CD14-positive monocyte (primary cell): Measurements from ENCODE around the gene FLAD1. TPM values are rescaled to one million over a fixed set of nuclear protein-coding genes. Genes with fewer than 3 reads are reported as not detected.

Source experiments
- DNase-seq, 3 donors: peaks; one replicate each; pipeline ENCODE4 v3.0.0-alpha.2; 2011 to 2022
- H2AFZ ChIP-seq: 2 replicates; pipeline ENCODE4 v1.6.0; 2012; ENCODE audit warnings: mild to moderate bottlenecking, low read depth, low read length, inconsistent platforms; ENCODE audit not compliant: insufficient read depth, poor library complexity, severe bottlenecking
- H3K27ac ChIP-seq, 2 donors: 1 replicate in 1 of 2; 2 replicates in 1 of 2; pipeline ENCODE4 v1.5.1; 2012 to 2013; ENCODE audit warnings: low read length in 2 of 2, control low read depth in 1 of 2, inconsistent platforms in 1 of 2, low read depth in 1 of 2, mild to moderate bottlenecking in 1 of 2
- H3K27me3 ChIP-seq, 2 donors: one replicate each; pipeline versions ENCODE4 v1.6.0 to v1.6.1; 2011 to 2013; ENCODE audit warnings: low read length in 2 of 2; ENCODE audit not compliant: control insufficient read depth in 2 of 2, insufficient read depth in 2 of 2
- H3K36me3 ChIP-seq, 2 donors: replicated peaks in 1 of 2; 1 replicate in 1 of 2; 2 replicates in 1 of 2; pipeline versions ENCODE4 v1.5.1 to v1.6.1; 2012 to 2013; ENCODE audit warnings: low read length in 2 of 2, control low read depth in 1 of 2, inconsistent platforms in 1 of 2, mild to moderate bottlenecking in 1 of 2; ENCODE audit not compliant: insufficient read depth in 2 of 2, control insufficient read depth in 1 of 2
- H3K4me1 ChIP-seq, 2 donors: 1 replicate in 1 of 2; 2 replicates in 1 of 2; pipeline versions ENCODE4 v1.5.1 to v1.6.1; 2012 to 2013; ENCODE audit warnings: low read length in 2 of 2, control low read depth in 1 of 2, inconsistent platforms in 1 of 2, mild to moderate bottlenecking in 1 of 2, moderate library complexity in 1 of 2; ENCODE audit not compliant: insufficient read depth in 2 of 2, control insufficient read depth in 1 of 2
- H3K4me2 ChIP-seq: replicated peaks from 2 replicates; pipeline ENCODE3; 2012; ENCODE audit warnings: low read length, moderate library complexity, mild to moderate bottlenecking; ENCODE audit not compliant: poor library complexity, severe bottlenecking; ENCODE audit errors: extremely low read depth
- H3K4me3 ChIP-seq, 3 experiments: fragments of 200-600 bp in 1 of 3; sonication (generic) in 1 of 3; replicated peaks in 1 of 3; 1 replicate in 2 of 3; 2 replicates in 1 of 3; pipeline ENCODE4 v1.5.1; 2011 to 2013; ENCODE audit warnings: low read length in 3 of 3, mild to moderate bottlenecking in 3 of 3, control low read depth in 2 of 3, low read depth in 2 of 3, inconsistent platforms in 1 of 3, moderate library complexity in 1 of 3
- H3K79me2 ChIP-seq: 2 replicates; pipeline ENCODE4 v1.6.0; 2012; ENCODE audit warnings: mild to moderate bottlenecking, control low read depth, inconsistent platforms, low read length, moderate library complexity; ENCODE audit not compliant: insufficient read depth
- H3K9ac ChIP-seq: 2 replicates; pipeline ENCODE4 v1.6.0; 2017; ENCODE audit warnings: low read length, mild to moderate bottlenecking; ENCODE audit not compliant: insufficient read depth, poor library complexity, severe bottlenecking
- H3K9me3 ChIP-seq, 2 donors: replicated peaks in 1 of 2; 1 replicate in 1 of 2; 2 replicates in 1 of 2; pipeline versions ENCODE4 v1.5.1 to v1.6.1; 2012 to 2013; ENCODE audit warnings: low read length in 2 of 2, control low read depth in 1 of 2; ENCODE audit not compliant: control insufficient read depth in 1 of 2, insufficient read depth in 1 of 2
- H4K20me1 ChIP-seq: 2 replicates; pipeline ENCODE4 v1.6.0; 2012; ENCODE audit warnings: mild to moderate bottlenecking, low read length, control low read depth, moderate library complexity; ENCODE audit not compliant: insufficient read depth
- H3K27ac Mint-ChIP-seq, 7 donors: one replicate each; pipeline ENCODE4 v1.8.0; 2020; ENCODE audit warnings: mild to moderate bottlenecking in 7 of 7, mixed read lengths in 7 of 7, moderate library complexity in 6 of 7, inconsistent platforms in 2 of 7
- H3K27me3 Mint-ChIP-seq, 3 donors: one replicate each; pipeline ENCODE4 v1.8.0; 2021 to 2022; ENCODE audit warnings: low read depth in 3 of 3, mild to moderate bottlenecking in 3 of 3, mixed read lengths in 3 of 3, moderate library complexity in 3 of 3, inconsistent platforms in 1 of 3
- H3K36me3 Mint-ChIP-seq, 2 donors: one replicate each; pipeline ENCODE4 v1.8.0; 2020; ENCODE audit warnings: mixed read lengths in 2 of 2, inconsistent platforms in 1 of 2, mild to moderate bottlenecking in 1 of 2
- H3K4me1 Mint-ChIP-seq: one replicate; pipeline ENCODE4 v1.8.0; 2020; ENCODE audit warnings: mild to moderate bottlenecking, mixed read lengths
- H3K4me3 Mint-ChIP-seq, 2 donors: one replicate each; pipeline ENCODE4 v1.8.0; 2020; ENCODE audit warnings: mild to moderate bottlenecking in 2 of 2, mixed read lengths in 2 of 2, moderate library complexity in 1 of 2
- H3K9me3 Mint-ChIP-seq, 7 donors: one replicate each; pipeline ENCODE4 v1.8.0; 2020 to 2022; ENCODE audit warnings: mixed read lengths in 7 of 7, mild to moderate bottlenecking in 6 of 7, moderate library complexity in 6 of 7, inconsistent platforms in 2 of 7
- CTCF ChIP-seq: fragments of 200-600 bp; IDR thresholded peaks from one replicate; pipeline ENCODE4 v1.8.0; 2022; ENCODE audit warnings: antibody characterized with exemption, mild to moderate bottlenecking
- WGBS: methylation state at CpG from one replicate; pipeline ENCODE4 v1.1.5; 2013; ENCODE audit warnings: missing lambda C conversion rate; ENCODE audit not compliant: insufficient coverage; 5-methylcytosine and 5-hydroxymethylcytosine counted together
- intact Hi-C, 2 donors: fragments of 100-400 bp; cut with micrococcal nuclease; formaldehyde crosslinking; loops; one replicate each; pipeline versions ENCODE4 v1.15.0 to v1.15.1; 2023
- polyA plus RNA-seq, 3 donors: library from polyadenylated mRNA; depleted of rRNA in 1 of 3; unstranded in 2 of 3; stranded (reverse) in 1 of 3; fragments of 300-500 nt in 2 of 3; fragments of >200 nt in 1 of 3; fragmentation: Illumina TruSeq in 2 of 3; gene quantifications; 1 replicate in 2 of 3; 2 replicates in 1 of 3; pipeline ENCODE4 v1.2.3, GENCODE V29; 2012 to 2021

FLAD1 gene
- polyA plus RNA-seq, 3 donors = 31.5 to 41.6 (median 35.1) TPM

- Histone ChIP-seq H3K4me2 (no peak overlapping the region), H2AFZ (no peak overlapping the region), H3K4me1 (peaks cover 29 to 45% of the 10 kb centered on the region in 2 donors), H3K79me2 (peaks cover 31% of the 10 kb centered on the region), H3K27ac (no peak overlapping the region), H3K36me3 (peaks cover 23 to 34% of the 10 kb centered on the region in 2 donors), H4K20me1 (peaks cover 36% of the 10 kb centered on the region), H3K9ac (no peak overlapping the region), H3K9me3 (no peaks in the 10 kb centered on the region), H3K4me3 (no peak overlapping the region), H3K27me3 (no peaks in the 10 kb centered on the region)
- peaks cover 0 to 5% (median 1%) of the 10 kb centered on the region in 3 donors for H3K27me3 Mint-ChIP-seq
- H3K27ac Mint-ChIP-seq = peak overlapping the region in 3 of 7 donors; percentile 18 to 38 (median 37)
- peaks cover 52% of the 10 kb centered on the region for H3K4me1 Mint-ChIP-seq
- no peaks in the 10 kb centered on the region for H3K9me3 Mint-ChIP-seq
- DNase-seq = no peak
- H3K4me3 Mint-ChIP-seq = no peak overlapping the region
- peaks cover 30 to 39% of the 10 kb centered on the region in 2 donors for H3K36me3 Mint-ChIP-seq
- TF ChIP-seq CTCF = no peak
- intact Hi-C loops = no loop called here
- 84% methylated on average over 4 of the region's 6 CpGs for WGBS
Observed at GRCh38 chr1:154952664-154953063, 30.5 kb upstream of the FLAD1 start.

GRCh38 chr1:154953611-154954038 lies 29.5 kb upstream of the FLAD1 start:
- H3K9me3 Mint-ChIP-seq = no peaks in the 10 kb centered on the region
- no peak overlapping the region for H3K4me2 ChIP-seq
- no peak overlapping the region for H2AFZ ChIP-seq
- H3K79me2 ChIP-seq = peaks cover 33% of the 10 kb centered on the region
- H3K36me3 ChIP-seq = peaks cover 17 to 31% of the 10 kb centered on the region in 2 donors
- peaks cover 52% of the 10 kb centered on the region for H3K4me1 Mint-ChIP-seq
- DNase-seq = no peak
- 90% methylated on average over 2 of the region's 2 CpGs for WGBS
- no peaks in the 10 kb centered on the region for H3K27me3 ChIP-seq
- no peak for TF ChIP-seq CTCF
- no peaks in the 10 kb centered on the region for H3K9me3 ChIP-seq
- no peak overlapping the region for H3K27ac ChIP-seq
- H3K4me3 ChIP-seq = no peak overlapping the region
- H3K27me3 Mint-ChIP-seq = peaks cover 0 to 5% (median 1%) of the 10 kb centered on the region in 3 donors
- peaks cover 26 to 33% of the 10 kb centered on the region in 2 donors for H3K36me3 Mint-ChIP-seq
- no peak overlapping the region for H3K9ac ChIP-seq
- peaks cover 29 to 45% of the 10 kb centered on the region in 2 donors for H3K4me1 ChIP-seq
- no peak overlapping the region for H3K4me3 Mint-ChIP-seq
- intact Hi-C loops = no loop called here
- H4K20me1 ChIP-seq = peaks cover 36% of the 10 kb centered on the region
- peak overlapping the region in 1 of 7 donors; percentile 21 for H3K27ac Mint-ChIP-seq
